SU-DHL-6 (cell line): Measurements from ENCODE around the gene CUX1.

Source experiments
- EZH2phosphoT487 ChIP-seq: fragments of 200-600 bp; sonication (generic), shearing (Covaris generic); conservative IDR thresholded peaks from 2 replicates; pipeline ENCODE4 v1.6.1; 2018; ENCODE audit warnings: mild to moderate bottlenecking, antibody characterized with exemption, low read length, moderate library complexity, mixed read lengths
- TF ChIP-seq, protein P1 (sequence below): fragments of 200-600 bp; sonication (generic); IDR thresholded peaks from one replicate; pipeline ENCODE4 v1.5.1; 2017; ENCODE audit warnings: antibody characterized with exemption, mild to moderate bottlenecking, low read length, moderate library complexity; ENCODE audit not compliant: insufficient read depth, poor library complexity, severe bottlenecking

DNA sequence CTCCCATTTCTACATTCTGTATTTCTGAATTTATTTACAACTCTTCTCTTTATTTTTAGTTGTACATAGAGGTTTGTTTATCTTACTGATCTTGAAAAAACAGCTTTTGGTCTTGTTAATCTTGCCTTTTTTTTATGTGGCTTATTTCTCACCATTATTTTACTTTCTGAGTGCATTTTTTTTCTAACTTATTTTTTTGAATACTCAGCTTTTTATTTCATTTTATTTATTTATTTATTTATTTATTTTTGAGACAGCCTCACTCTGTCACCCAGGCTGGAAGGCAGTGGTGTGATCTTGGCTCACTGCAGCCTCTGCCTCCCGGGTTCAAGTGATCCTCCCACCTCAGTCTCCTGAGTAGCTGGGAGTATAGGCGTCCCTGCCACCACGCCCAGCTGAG lies 23.9 kb downstream of the CUX1 start:
- TF ChIP-seq, protein P1, sequence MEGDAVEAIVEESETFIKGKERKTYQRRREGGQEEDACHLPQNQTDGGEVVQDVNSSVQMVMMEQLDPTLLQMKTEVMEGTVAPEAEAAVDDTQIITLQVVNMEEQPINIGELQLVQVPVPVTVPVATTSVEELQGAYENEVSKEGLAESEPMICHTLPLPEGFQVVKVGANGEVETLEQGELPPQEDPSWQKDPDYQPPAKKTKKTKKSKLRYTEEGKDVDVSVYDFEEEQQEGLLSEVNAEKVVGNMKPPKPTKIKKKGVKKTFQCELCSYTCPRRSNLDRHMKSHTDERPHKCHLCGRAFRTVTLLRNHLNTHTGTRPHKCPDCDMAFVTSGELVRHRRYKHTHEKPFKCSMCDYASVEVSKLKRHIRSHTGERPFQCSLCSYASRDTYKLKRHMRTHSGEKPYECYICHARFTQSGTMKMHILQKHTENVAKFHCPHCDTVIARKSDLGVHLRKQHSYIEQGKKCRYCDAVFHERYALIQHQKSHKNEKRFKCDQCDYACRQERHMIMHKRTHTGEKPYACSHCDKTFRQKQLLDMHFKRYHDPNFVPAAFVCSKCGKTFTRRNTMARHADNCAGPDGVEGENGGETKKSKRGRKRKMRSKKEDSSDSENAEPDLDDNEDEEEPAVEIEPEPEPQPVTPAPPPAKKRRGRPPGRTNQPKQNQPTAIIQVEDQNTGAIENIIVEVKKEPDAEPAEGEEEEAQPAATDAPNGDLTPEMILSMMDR, result no peak
- TF ChIP-seq EZH2phosphoT487, result no peak
